Liver (tissue), 9 donors: ENCODE measurements around the gene ZNF335. TPM values are rescaled to one million over a fixed set of nuclear protein-coding genes. Genes with fewer than 3 reads are reported as not detected.

Source experiments
- DNase-seq: peaks from one replicate; pipeline ENCODE4 v3.0.0-alpha.2; 2017; ENCODE audit warnings: low spot score
- H3K27ac ChIP-seq, 2 donors: one replicate each; pipeline ENCODE4 v1.7.0; 2013; ENCODE audit warnings: inconsistent platforms in 2 of 2, low read length in 2 of 2, control low read depth in 1 of 2, low read depth in 1 of 2, mild to moderate bottlenecking in 1 of 2
- H3K27me3 ChIP-seq, 4 donors: one replicate each; pipeline versions ENCODE4 v1.6.1 to v1.7.0; 2013; ENCODE audit warnings: low read length in 3 of 4, inconsistent platforms in 1 of 4, mild to moderate bottlenecking in 1 of 4, moderate library complexity in 1 of 4; ENCODE audit not compliant: control insufficient read depth in 4 of 4, insufficient read depth in 4 of 4
- H3K36me3 ChIP-seq, 4 donors: one replicate each; pipeline versions ENCODE4 v1.6.1 to v1.7.0; 2013; ENCODE audit warnings: low read length in 3 of 4, mild to moderate bottlenecking in 3 of 4, low read depth in 1 of 4, moderate library complexity in 1 of 4; ENCODE audit not compliant: control insufficient read depth in 4 of 4, insufficient read depth in 3 of 4
- H3K4me1 ChIP-seq, 4 donors: one replicate each; pipeline versions ENCODE4 v1.6.1 to v1.7.0; 2013; ENCODE audit warnings: low read length in 3 of 4, mild to moderate bottlenecking in 3 of 4, moderate library complexity in 1 of 4; ENCODE audit not compliant: control insufficient read depth in 4 of 4, insufficient read depth in 4 of 4
- H3K4me3 ChIP-seq, 3 donors: one replicate each; pipeline versions ENCODE4 v1.6.1 to v1.7.0; 2013; ENCODE audit warnings: low read length in 3 of 3, control low read depth in 1 of 3, low read depth in 1 of 3, mild to moderate bottlenecking in 1 of 3
- H3K9ac ChIP-seq, 2 donors: one replicate each; pipeline ENCODE4 v1.7.0; 2013; ENCODE audit warnings: low read length in 2 of 2, mild to moderate bottlenecking in 2 of 2, moderate library complexity in 2 of 2, control low read depth in 1 of 2, low read depth in 1 of 2
- H3K9me3 ChIP-seq, 4 donors: one replicate each; pipeline versions ENCODE4 v1.6.1 to v1.7.0; 2013; ENCODE audit warnings: low read length in 3 of 4; ENCODE audit not compliant: control insufficient read depth in 4 of 4
- ATF3 ChIP-seq: IDR thresholded peaks from 2 replicates; pipeline ENCODE4 v1.6.1; 2016; ENCODE audit warnings: antibody characterized with exemption
- EGR1 ChIP-seq, 2 donors: IDR thresholded peaks; 2 replicates each; pipeline ENCODE4 v1.6.1; 2016 to 2018; ENCODE audit warnings: antibody characterized with exemption in 2 of 2, low read depth in 2 of 2
- FOXA1 ChIP-seq: IDR thresholded peaks from 2 replicates; pipeline ENCODE4 v1.6.1; 2016; ENCODE audit warnings: antibody characterized with exemption
- FOXA2 ChIP-seq: IDR thresholded peaks from 2 replicates; pipeline ENCODE4 v1.6.1; 2016; ENCODE audit warnings: antibody characterized with exemption
- GABPA ChIP-seq, 2 donors: IDR thresholded peaks in 1 of 2; conservative IDR thresholded peaks in 1 of 2; 2 replicates each; pipeline ENCODE4 v1.6.1; 2016; ENCODE audit warnings: antibody characterized with exemption in 2 of 2, mild to moderate bottlenecking in 1 of 2, moderate library complexity in 1 of 2
- HNF4A ChIP-seq, 2 donors: conservative IDR thresholded peaks; 2 replicates each; pipeline ENCODE4 v1.6.1; 2016; ENCODE audit warnings: antibody characterized with exemption in 2 of 2, mild to moderate bottlenecking in 2 of 2
- HNF4G ChIP-seq: IDR thresholded peaks from 2 replicates; pipeline ENCODE4 v1.6.1; 2016; ENCODE audit warnings: antibody characterized with exemption
- JUND ChIP-seq, 2 donors: IDR thresholded peaks; 2 replicates each; pipeline ENCODE4 v1.6.1; 2016; ENCODE audit warnings: antibody characterized with exemption in 2 of 2
- MAX ChIP-seq: IDR thresholded peaks from 2 replicates; pipeline ENCODE4 v1.6.1; 2016; ENCODE audit warnings: antibody characterized with exemption
- NR2F2 ChIP-seq: IDR thresholded peaks from 2 replicates; pipeline ENCODE4 v1.6.1; 2016; ENCODE audit warnings: antibody characterized with exemption
- RAD21 ChIP-seq, 2 donors: IDR thresholded peaks; 2 replicates each; pipeline ENCODE4 v1.6.1; 2016; ENCODE audit warnings: antibody characterized with exemption in 2 of 2, mild to moderate bottlenecking in 2 of 2
- RXRA ChIP-seq, 2 donors: IDR thresholded peaks; 2 replicates each; pipeline ENCODE4 v1.6.1; 2017 to 2018; ENCODE audit warnings: antibody characterized with exemption in 2 of 2, mild to moderate bottlenecking in 1 of 2
- SP1 ChIP-seq: IDR thresholded peaks from 2 replicates; pipeline ENCODE4 v1.6.1; 2018; ENCODE audit warnings: antibody characterized with exemption, mild to moderate bottlenecking
- TAF1 ChIP-seq: conservative IDR thresholded peaks from 2 replicates; pipeline ENCODE4 v1.6.1; 2016; ENCODE audit warnings: antibody characterized with exemption, mild to moderate bottlenecking
- YY1 ChIP-seq: IDR thresholded peaks from 2 replicates; pipeline ENCODE4 v1.6.1; 2016; ENCODE audit warnings: antibody characterized with exemption, mild to moderate bottlenecking
- WGBS: extraction: QIAGEN DNeasy Blood & Tissue Kit; methylation state at CpG from one replicate; pipeline ENCODE4 v1.1.7; 2013; 5-methylcytosine and 5-hydroxymethylcytosine counted together
- polyA plus RNA-seq, 2 donors: library from polyadenylated mRNA; stranded (reverse) in 1 of 2; unstranded in 1 of 2; fragments of 200-250 nt in 1 of 2; fragments of >200 nt in 1 of 2; fragmentation: Nextera tagmentation in 1 of 2; extraction: Ambion mirVana in 1 of 2; gene quantifications; one replicate each; pipeline versions ENCODE4 v1.2.1 to v1.2.3, GENCODE V29; 2013 to 2015
- total RNA-seq, 2 donors: library from RNA; depleted of rRNA; stranded (reverse); fragments of >200 nt; gene quantifications; one replicate each; pipeline ENCODE4 v1.2.3, GENCODE V29; 2014
- TF ChIP-seq, protein P1 (sequence below): IDR thresholded peaks from 2 replicates; pipeline ENCODE4 v1.6.1; 2016; ENCODE audit warnings: antibody characterized with exemption
- TF ChIP-seq, protein P2 (sequence below): fragments of 150-350 bp; IDR thresholded peaks from 2 replicates; pipeline ENCODE4 v1.5.1; 2017; ENCODE audit warnings: improper control_type of control experiment, low read depth, low read length; ENCODE audit not compliant: missing input control
- TF ChIP-seq, protein P3 (sequence below): IDR thresholded peaks from 2 replicates; pipeline ENCODE4 v1.6.1; 2016; ENCODE audit warnings: antibody characterized with exemption, mild to moderate bottlenecking
- donor health status: healthy.
- donor health status: healthy.
- donor health status: healthy.
- donor health status: healthy.
- donor health status: healthy.

The ZNF335 gene
- total RNA-seq (10 to 100 TPM in 1 of 2 donors, 1 to 10 TPM in 1; 9.1 to 14.6 TPM), polyA plus RNA-seq (1 to 10 TPM; 3.0 to 4.1 TPM)

GRCh38 chr20:45971675-45972499 lies at the start of gene ZNF335:
ZNF335 (minus strand) TSS chr20:45972203; CDS start chr20:45971410, 793 bp downstream.
- Histone ChIP-seq H3K4me1 (peaks cover 2 to 18% (median 14%) of the 10 kb centered on the region in 4 donors), H3K9me3 (no peaks in the 10 kb centered on the region), H3K36me3 (peaks cover 4 to 23% (median 15%) of the 10 kb centered on the region in 4 donors), H3K27ac (peak within 1 kb of the TSS; percentile 98 to 99), H3K9ac (peak within 1 kb of the TSS; percentile 57 to 97), H3K4me3 (peak within 1 kb of the TSS; percentile 83 to 92 (median 84)), H3K27me3 (no peaks in the 10 kb centered on the region)
- WGBS, result under 1% methylated on average over 72 of the region's 72 CpGs
- TF ChIP-seq ATF3, result peak; percentile 71
- peak in 1 of 2 donors; percentile 84 for TF ChIP-seq GABPA (IDR thresholded peaks at IDR 0.05 in 1 of 2, conservative IDR thresholded peaks at IDR 0.05 in 1 of 2)
- peak in 1 of 2 donors; percentile 2 for TF ChIP-seq HNF4A (conservative IDR thresholded peaks at IDR 0.05)
- TF ChIP-seq RAD21 (IDR thresholded peaks at IDR 0.05), result peak in 1 of 2 donors; percentile 18
- TF ChIP-seq SP1, result peak; percentile 68
- TF ChIP-seq JUND (IDR thresholded peaks at IDR 0.05), result peak; percentile 89 to 97
- TF ChIP-seq, protein P1, sequence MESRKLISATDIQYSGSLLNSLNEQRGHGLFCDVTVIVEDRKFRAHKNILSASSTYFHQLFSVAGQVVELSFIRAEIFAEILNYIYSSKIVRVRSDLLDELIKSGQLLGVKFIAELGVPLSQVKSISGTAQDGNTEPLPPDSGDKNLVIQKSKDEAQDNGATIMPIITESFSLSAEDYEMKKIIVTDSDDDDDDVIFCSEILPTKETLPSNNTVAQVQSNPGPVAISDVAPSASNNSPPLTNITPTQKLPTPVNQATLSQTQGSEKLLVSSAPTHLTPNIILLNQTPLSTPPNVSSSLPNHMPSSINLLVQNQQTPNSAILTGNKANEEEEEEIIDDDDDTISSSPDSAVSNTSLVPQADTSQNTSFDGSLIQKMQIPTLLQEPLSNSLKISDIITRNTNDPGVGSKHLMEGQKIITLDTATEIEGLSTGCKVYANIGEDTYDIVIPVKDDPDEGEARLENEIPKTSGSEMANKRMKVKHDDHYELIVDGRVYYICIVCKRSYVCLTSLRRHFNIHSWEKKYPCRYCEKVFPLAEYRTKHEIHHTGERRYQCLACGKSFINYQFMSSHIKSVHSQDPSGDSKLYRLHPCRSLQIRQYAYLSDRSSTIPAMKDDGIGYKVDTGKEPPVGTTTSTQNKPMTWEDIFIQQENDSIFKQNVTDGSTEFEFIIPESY, result peak; percentile 13
- peak; percentile 53 for TF ChIP-seq NR2F2
- no peak for TF ChIP-seq FOXA2
- TF ChIP-seq HNF4G, result no peak
- peak in 1 of 2 donors; percentile 10 for TF ChIP-seq RXRA (IDR thresholded peaks at IDR 0.05)
- peak; percentile 79 for TF ChIP-seq TAF1
- TF ChIP-seq YY1, result peak; percentile 98
- TF ChIP-seq, protein P2, sequence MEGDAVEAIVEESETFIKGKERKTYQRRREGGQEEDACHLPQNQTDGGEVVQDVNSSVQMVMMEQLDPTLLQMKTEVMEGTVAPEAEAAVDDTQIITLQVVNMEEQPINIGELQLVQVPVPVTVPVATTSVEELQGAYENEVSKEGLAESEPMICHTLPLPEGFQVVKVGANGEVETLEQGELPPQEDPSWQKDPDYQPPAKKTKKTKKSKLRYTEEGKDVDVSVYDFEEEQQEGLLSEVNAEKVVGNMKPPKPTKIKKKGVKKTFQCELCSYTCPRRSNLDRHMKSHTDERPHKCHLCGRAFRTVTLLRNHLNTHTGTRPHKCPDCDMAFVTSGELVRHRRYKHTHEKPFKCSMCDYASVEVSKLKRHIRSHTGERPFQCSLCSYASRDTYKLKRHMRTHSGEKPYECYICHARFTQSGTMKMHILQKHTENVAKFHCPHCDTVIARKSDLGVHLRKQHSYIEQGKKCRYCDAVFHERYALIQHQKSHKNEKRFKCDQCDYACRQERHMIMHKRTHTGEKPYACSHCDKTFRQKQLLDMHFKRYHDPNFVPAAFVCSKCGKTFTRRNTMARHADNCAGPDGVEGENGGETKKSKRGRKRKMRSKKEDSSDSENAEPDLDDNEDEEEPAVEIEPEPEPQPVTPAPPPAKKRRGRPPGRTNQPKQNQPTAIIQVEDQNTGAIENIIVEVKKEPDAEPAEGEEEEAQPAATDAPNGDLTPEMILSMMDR, result no peak
- TF ChIP-seq EGR1 (IDR thresholded peaks at IDR 0.05; ENCODE audit: low read depth in 2 of 2), result peak; percentile 76 to 86
- peak; percentile 78 for TF ChIP-seq MAX
- TF ChIP-seq FOXA1, result peak; percentile 4
- TF ChIP-seq, protein P3, sequence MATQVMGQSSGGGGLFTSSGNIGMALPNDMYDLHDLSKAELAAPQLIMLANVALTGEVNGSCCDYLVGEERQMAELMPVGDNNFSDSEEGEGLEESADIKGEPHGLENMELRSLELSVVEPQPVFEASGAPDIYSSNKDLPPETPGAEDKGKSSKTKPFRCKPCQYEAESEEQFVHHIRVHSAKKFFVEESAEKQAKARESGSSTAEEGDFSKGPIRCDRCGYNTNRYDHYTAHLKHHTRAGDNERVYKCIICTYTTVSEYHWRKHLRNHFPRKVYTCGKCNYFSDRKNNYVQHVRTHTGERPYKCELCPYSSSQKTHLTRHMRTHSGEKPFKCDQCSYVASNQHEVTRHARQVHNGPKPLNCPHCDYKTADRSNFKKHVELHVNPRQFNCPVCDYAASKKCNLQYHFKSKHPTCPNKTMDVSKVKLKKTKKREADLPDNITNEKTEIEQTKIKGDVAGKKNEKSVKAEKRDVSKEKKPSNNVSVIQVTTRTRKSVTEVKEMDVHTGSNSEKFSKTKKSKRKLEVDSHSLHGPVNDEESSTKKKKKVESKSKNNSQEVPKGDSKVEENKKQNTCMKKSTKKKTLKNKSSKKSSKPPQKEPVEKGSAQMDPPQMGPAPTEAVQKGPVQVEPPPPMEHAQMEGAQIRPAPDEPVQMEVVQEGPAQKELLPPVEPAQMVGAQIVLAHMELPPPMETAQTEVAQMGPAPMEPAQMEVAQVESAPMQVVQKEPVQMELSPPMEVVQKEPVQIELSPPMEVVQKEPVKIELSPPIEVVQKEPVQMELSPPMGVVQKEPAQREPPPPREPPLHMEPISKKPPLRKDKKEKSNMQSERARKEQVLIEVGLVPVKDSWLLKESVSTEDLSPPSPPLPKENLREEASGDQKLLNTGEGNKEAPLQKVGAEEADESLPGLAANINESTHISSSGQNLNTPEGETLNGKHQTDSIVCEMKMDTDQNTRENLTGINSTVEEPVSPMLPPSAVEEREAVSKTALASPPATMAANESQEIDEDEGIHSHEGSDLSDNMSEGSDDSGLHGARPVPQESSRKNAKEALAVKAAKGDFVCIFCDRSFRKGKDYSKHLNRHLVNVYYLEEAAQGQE, result peak; percentile 74
- peak; percentile 96 for DNase-seq
